CD4-positive, alpha-beta T cell treated with Interleukin-10 for 1 hour (primary cell): ENCODE data around the gene TIAM1.

Source experiments
- DNase-seq: peaks from one replicate; pipeline ENCODE4 v3.0.0-alpha.2; 2020

The TIAM1 gene

GRCh38 chr21:31351960-31352359 is 7.9 kb upstream of the TIAM1 start:
- DNase-seq, result no peak

GRCh38 chr21:31351438-31351837 is 7.4 kb upstream of the TIAM1 start:
- no peak for DNase-seq

- DNase-seq, result no peak
Observed at GRCh38 chr21:31349208-31349607, 5.1 kb upstream of the TIAM1 start.

GRCh38 chr21:31348188-31348587 is 4.1 kb upstream of the TIAM1 start:
- no peak for DNase-seq

- no peak for DNase-seq
Observed at GRCh38 chr21:31347435-31348032, 3.5 kb upstream of the TIAM1 start.

GRCh38 chr21:31346256-31346821 is 2.3 kb upstream of the TIAM1 start:
- DNase-seq, result no peak

- no peak for DNase-seq
Observed at GRCh38 chr21:31345136-31345535, 1.1 kb upstream of the TIAM1 start.

GRCh38 chr21:31343030-31343510 is 991 bp downstream of the TIAM1 start:
- no peak for DNase-seq

GRCh38 chr21:31342348-31342747 is 1.7 kb downstream of the TIAM1 start:
- DNase-seq, result no peak

GRCh38 chr21:31340942-31341487 is 3.0 kb downstream of the TIAM1 start:
- DNase-seq, result no peak

- DNase-seq, result no peak
Observed at GRCh38 chr21:31340514-31340913, 3.5 kb downstream of the TIAM1 start.

GRCh38 chr21:31339721-31340120 is 4.3 kb downstream of the TIAM1 start:
- no peak for DNase-seq

GRCh38 chr21:31338908-31339368 is 5.1 kb downstream of the TIAM1 start:
- DNase-seq, result no peak

- DNase-seq, result no peak
Observed at GRCh38 chr21:31337996-31338907, 5.8 kb downstream of the TIAM1 start.

- no peak for DNase-seq
Observed at GRCh38 chr21:31337086-31337485, 7.0 kb downstream of the TIAM1 start.

GRCh38 chr21:31336739-31337040 is 7.4 kb downstream of the TIAM1 start:
- no peak for DNase-seq

- DNase-seq, result no peak
Observed at GRCh38 chr21:31335957-31336738, 7.9 kb downstream of the TIAM1 start.

GRCh38 chr21:31334648-31335121 is 9.4 kb downstream of the TIAM1 start:
- DNase-seq, result no peak

GRCh38 chr21:31332525-31332924 is 11.5 kb downstream of the TIAM1 start:
- no peak for DNase-seq

- DNase-seq, result no peak
Observed at GRCh38 chr21:31331231-31331630, 12.8 kb downstream of the TIAM1 start.

GRCh38 chr21:31330144-31330483 is 13.9 kb downstream of the TIAM1 start:
- DNase-seq, result no peak

GRCh38 chr21:31329456-31330143 is 14.5 kb downstream of the TIAM1 start:
- DNase-seq, result no peak
